HG02571 (cell line): ENCODE results near the gene NBAS.

Experiments
- ATAC-seq: cut with Tn5 transposase; IDR thresholded peaks from one replicate; pipeline ENCODE4 v1.9.1; 2021; ENCODE audit warnings: mild to moderate bottlenecking, moderate library complexity; ENCODE audit not compliant: unreplicated experiment

Gene NBAS

DNA sequence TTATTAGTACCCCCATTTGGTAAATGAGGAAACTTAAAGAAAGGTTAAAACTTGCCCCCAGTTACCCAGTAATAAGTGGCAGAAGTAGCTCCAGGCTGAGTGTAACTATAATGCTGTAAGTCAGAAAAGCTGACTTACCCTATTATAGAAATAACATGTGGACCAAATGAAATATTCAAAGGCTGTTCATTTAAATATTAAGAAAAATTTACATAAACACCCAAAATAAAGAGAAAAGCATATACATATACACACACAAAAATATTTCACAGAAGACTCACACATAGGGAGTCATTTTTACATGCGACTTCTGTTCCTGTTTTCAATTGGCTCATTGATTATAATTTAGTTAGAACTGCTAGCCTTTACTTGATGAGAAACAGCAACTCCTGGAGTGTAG, 189.1 kb downstream of the NBAS start:
- no peak for ATAC-seq

DNA sequence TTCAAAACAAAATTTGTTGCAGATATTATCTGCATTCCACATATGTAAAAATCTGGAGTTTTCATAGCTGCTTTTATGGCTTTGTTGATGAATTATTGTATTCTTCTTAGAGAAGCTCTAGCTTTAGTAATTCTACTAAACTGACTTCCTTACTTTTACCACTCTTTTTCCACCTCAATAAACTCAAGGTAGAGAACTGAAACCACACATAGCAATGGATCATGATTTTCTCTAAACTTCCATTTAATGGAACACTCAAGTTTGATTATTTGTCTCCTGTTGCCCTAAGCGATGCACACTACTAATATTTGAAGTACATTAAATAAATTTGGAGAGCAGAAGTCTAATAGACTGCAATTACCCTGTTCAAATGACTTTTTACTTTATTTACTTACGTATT, 192.0 kb downstream of the NBAS start:
- ATAC-seq = no peak

DNA sequence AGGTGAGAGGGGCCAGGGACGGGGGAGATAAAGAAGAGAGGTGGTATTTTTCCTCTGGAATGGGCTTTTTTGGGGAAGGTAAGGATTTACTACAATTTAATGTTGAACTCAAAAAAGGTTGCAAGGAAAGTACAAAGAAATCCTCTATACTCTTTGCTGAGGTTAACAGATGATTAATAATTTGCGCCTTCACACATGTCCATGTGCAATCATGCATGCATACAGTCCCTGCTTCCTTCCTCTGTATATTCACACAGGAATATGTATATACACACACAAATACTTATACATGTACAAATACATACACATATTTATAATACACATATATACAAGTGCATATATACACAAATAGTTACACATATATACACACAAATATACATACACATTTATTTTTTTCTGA, 193.4 kb downstream of the NBAS start:
- ATAC-seq = no peak

DNA sequence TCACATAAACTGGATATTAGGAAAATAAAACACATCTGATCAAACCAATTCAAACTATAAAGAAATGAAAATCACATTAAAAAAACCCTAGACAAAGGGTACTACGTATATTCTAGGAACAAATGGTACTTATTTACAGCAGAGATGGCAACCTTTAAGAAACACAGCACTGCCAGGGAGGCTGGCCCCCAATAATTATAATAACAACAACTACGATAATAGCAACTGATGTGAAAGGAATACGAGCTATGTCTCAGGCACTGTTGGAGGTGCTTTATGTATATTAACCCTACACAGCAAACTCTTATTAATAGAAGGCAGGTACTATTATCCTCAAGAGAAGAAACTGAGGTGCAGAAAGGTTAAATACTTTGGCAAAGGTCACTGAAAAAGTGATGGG, 193.9 kb downstream of the NBAS start:
- ATAC-seq = no peak

DNA sequence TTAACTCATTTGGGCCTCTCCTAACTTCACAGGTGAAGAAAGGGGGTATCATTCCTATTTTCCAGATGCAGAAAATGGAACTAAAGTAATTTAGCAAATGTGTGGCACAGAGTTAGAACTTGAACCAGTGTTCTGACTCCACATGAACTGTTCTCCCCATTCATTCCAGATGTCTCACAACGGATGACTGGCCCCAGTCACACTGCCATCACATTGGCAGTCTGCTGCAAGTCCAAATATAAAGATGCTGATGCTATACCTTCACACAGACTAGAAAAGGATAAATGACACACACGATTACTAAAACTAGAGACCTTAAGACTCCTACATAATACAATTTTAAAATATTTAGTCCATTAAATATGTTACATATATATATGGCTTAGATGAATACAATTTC, 195.7 kb downstream of the NBAS start:
- no peak for ATAC-seq

DNA sequence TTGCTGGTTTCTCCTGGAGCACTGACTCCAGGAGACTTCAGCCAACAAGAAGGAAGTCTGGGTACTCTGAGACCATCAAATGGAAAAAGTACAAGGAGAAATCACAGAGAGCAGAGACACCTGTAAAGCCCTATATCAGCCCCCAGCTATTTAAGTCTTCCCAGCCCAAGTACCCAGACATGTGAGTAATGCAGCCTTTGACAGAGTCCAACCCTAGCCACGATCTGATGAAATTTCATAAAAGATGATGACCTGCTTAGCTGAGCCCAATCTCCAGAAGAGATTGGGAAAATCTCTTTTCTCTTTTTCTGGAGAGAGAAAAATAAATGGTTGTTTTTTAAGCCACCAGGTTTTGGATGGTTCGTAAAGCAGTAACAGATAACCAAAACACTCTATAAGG, 196.6 kb downstream of the NBAS start:
- ATAC-seq = no peak

DNA sequence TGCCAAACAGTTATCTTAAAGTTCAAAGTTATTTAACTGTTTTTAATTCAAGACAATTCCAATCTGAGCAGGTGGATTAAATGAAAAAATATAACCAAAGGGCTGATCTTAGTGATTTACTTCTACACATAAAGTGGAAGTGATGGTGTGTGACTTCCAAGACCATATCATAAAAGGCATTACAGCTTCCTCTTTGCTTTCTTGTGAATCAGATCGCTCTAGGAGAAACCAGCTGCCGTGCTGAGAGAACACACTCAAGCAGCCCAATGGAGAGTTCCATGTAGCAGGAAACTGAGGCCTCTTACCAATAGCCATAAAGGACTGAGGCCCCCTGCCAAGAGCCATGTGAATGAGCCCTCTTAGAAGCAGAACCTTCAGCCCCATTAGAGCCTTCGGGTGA, 197.4 kb downstream of the NBAS start:
- ATAC-seq = no peak

DNA sequence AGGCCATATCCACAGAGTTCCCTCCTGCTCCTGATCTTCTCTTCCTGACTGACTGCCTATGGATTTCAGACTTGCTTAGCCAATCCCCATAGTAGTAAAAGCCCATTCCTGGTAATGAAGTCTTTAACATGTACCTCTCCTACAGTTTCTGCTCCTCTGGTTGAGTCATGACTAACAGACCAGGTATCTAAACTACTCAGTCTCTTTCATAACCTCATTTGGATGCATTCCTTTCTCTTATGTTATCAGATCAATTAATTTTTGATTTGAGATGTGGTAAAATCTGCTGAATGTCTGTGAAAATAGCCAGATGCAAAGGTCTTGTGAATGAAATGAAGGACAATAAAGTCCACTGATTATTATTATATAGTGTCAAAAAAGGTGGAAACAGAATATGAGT, 198.0 kb downstream of the NBAS start:
- ATAC-seq = no peak

DNA sequence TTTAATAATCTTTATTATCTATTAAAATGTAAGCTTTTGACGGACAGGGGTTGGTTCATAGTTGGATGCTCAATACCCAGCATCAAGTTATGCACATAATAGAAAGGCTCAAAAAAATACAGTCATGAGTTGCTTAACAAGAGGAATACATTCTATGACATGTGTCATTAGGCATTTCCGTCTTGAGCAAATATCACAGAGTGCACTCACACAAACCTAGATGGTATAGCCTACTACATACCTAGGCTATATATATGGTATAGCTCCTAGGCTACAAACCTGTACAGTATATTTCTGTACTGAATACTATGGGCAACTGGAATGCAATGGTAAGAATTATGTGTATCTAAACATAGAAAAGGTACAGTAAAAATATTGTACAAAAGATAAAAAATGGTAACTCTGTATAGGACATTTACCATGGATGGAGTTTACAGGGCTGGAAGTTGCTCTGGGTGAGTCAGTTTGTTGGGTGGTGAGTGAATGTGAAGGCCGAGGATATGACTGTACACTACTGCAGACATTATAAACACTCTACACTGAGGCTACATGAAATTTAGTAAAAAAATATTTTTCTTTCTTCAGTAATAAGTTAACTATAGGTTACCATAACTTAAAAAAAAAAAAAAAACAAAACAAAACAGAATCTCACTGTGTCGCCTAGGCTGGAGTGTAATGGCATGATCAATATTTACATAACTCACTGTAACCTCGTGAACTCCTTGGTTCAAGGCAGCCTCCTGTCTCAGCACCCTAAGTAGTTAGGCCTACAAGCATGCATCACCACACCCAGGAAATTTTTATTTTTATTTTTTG, 201.2 kb downstream of the NBAS start:
- no peak for ATAC-seq

DNA sequence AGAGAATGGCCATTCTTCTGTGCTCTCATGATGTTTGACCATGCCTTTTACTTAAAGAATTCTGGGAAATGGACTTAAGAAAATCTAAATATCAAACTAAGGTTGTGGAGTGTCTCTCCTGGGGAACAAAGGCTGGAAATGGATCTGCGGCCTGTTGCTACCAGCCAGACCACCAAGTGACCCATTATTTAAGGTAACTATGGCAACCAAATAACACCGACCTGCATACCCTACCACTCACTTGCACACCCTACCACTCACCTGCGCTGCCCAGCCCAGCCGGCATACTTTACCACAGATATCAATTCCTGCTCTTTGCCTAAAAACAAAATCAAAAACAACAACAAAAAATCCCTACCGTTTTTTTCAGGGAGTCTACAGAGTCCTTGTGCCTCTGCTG, 203.2 kb downstream of the NBAS start:
- ATAC-seq = no peak

DNA sequence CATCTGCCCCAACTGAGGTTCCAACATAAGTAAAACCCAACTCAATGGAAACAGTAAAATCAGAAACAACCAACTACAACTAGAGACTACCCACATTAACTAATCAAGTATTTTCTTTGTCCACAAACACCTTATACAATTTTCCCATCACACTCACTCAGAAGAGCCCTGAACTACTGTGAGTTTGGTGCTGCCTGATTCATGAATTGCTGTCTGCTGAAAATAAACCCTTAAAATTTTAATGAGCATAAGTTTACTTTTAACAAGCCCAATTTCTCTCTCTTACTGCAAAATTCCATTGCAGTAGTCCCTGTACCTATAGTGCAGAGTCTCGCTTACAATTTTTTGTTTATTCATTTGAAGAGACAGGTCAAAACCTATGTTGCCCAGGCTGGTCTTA, 203.9 kb downstream of the NBAS start:
- ATAC-seq = no peak

DNA sequence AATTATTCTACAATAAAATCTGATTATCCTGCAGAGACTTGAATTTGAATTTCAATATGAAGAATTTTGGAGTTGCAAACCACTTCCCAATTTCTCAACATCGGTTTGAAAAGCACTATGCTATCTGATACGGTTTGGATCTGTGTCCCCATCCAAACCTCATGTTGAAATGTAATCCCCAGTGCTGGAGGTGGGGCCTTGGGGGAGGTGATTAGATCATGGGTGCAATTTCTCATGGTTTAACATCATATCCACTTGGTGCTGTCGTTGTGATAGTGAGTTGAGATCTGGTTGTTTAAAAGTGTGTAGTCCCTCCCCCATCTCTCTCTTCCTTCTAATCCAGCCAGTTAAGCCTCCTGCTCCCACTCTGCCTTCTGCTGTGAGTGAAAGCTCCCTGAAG, 205.7 kb downstream of the NBAS start:
- ATAC-seq = no peak

DNA sequence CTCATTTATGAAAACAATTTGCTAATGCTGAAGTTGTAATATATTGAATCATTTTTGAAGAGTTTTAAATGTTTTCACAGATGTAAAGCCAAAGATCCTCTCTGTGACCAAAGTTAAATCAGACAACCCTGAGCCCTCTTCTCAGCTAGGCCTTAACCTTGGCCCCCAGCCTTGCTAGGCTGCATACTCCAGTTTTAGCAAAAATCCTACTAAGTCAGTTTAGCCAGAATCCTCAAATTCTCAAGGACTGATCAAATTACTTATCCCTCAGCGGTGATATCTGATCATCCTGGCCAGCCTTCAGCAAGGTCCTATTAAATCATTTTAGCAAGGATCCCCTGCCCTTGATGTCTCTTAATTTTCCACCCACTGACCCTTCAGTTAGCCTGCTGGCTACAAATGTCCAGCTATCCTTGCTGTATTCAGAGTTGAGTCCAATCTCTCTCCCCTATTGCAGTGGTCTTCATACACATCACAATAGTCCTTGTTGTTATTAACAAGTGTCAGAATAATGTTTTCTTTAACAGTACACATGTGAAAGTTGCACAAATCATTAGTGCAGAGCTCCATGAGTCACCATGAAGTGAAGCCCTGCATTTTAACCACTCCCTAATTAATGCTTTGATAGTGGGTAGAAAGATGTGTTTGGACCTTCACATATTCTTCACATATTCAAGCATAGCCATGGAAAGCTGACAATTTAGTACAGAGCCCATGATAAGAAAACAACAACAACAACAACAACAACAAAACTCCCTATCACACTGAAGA, 206.4 kb downstream of the NBAS start:
- ATAC-seq = no peak

DNA sequence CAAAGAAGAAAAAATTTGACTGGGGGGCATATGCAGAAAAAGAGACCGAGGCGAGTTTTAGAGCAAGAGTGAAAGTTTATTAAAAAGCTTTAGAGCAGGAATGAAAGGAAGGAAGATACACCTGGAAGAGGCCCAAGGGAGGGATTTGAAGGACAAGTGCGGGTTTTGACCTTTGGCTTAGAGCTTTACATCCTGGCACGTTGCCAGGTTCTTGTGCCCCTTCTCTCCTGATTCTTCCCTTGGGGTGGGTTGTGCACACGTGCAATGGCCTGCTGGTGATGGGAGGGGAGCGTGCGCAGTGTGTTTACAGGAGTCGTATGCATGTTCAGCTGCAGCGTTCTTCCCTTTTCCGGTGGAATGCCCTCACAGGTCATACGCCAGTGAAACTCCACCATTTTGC, 208.8 kb downstream of the NBAS start:
- no peak for ATAC-seq

DNA sequence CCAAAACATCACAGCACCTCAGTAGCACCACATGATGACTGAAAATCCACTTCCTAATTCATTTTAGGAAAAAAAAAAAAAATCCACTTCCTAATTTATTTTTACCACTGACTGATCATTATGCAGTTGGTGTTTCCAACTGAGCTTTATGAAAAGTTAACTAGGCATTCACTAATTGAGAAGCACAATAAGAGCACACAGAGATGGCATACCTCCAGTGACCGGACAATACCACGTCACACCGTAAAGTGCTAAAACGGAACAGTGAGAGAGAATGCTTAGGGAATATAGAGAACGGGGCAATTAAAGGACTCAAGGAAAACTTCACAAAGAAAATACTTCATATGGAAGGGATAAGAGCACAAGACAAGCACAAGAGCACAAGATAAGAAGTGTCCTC, 212.5 kb downstream of the NBAS start:
- ATAC-seq = no peak

DNA sequence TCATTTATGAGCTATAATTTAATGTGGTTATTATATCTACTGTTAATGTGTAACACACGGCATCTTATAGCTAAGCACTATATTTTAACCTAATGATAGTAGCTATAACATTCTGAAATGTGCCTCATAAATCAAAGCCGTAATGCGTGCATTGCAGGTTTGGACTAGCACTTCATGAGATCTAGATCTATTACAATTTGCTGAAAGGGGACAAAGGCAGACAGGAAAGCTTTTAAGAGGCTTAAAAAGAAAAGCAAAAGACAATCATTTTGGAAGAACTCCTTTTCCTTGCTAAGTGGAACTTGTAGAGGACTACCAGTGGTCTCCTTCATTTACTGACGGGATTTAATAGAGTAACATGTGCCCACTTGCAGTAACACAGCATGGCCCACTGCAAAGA, 213.1 kb downstream of the NBAS start:
- no peak for ATAC-seq

DNA sequence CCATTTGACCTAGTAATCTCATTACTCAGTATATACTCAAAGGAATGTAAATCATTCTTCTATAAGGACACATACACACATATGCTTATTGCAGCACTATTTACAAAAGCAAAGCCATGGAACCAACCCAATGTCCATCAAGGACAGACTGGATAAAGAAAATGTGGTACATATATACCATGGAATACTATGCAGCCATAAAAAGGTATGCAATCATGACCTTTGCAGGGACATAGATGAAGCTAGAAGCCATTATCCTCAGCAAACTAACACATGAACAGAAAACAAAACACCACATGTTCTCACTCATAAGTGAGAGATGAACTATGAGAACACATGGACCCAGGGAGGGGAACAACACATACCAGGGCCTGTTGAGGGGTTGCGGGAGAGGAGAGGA, 214.5 kb downstream of the NBAS start:
- ATAC-seq = no peak

DNA sequence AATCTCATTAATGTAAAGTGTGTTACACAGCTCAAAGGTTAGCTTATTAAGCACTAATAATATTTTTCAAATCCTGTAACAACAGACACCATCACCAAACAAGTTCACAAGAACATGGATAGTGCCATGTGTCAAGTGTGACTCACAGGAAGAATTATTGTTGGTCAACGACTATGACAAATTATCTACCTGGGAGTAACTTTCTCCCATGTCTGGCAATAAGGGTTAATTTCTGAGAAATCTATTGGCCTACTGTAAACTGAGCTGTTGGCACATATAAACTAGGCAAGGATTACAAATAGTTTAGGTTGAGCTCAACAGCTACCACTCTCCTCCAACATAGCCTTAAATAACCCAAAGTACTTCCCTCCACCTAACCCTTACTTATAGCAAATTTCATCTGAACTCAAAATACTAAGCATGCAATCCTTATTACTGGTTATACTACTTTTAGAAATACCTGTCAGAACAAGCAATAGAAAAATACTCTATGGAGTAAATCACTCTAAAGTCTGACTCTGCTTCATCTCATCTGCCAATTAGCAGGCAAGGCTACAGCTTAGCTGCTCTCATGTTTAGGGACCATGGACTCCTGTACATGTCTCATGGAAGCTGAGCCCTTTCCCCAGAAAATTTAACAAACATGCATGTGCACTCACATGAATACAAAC, 223.0 kb downstream of the NBAS start:
- ATAC-seq = no peak

DNA sequence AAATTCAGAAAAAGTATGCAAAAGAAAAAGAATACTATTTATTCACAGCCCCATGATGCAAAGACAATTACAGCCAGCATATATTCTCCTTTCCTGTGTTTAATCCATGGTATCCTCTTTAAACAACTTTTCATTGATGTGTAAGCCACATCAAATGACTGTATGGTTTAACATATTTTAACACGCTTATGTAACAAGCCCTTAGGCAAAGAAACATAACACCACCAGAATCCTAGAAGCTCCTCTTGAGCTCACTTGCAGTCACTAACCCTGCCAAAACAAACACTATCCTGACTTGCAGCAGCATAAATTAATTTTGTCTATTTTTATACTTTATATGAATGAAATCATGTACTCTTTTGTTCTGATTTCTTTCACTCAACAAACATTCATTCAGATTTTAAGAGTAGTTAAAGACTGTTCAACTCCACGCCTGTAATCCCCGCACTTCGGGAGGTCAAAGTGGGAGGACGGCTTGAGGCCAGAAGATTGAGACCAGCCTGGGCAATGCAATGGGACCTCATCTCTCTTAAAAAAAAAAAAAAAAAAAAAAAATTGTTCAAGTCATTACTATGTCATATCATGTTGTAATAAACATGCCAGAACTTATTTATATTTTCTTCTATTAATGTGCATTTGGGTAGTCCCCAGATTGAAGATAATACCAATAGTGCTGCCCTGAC, 226.3 kb downstream of the NBAS start:
- ATAC-seq = no peak

DNA sequence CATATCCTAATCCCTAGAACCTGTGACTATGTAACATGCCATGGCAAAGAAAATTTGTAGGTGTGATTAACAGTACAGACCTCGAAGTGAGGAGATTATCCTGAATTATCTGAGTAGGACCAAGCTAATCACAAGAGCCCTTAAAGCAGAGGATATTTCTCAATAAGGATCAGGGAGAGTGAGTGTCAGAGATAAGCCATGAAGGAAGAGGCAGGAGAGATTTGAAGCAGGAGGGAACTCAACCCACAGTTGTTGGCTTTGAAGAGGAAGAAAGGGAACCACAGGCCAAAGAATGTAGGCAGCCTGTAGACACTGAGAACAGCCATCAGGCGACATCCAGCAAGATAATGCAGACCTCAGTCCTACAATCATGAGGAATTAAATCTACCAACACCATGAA, 229.3 kb downstream of the NBAS start:
- no peak for ATAC-seq

DNA sequence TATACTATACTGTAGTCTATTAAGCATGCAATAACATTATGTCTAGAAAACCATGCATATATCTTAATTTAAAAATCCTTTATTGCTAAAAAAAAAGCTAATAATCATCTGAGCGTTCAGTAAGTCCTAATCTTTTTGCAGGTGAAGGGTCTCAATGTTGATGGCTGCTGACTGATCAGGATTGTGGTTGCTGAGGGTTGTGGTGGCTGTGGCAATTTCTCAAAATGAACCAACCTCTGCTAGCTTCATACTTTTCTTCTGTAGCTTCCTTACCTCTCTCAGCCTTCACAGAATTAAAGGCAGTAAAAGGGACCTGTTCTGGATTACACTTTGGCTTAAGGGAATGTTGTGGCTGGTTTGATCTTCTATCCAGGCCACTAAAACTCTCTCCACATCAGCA, 235.8 kb downstream of the NBAS start:
- ATAC-seq = no peak
